Tongue (tissue), 2 donors: Measurements from ENCODE around the gene WNT5B. TPM values are rescaled to one million over a fixed set of nuclear protein-coding genes. Genes with fewer than 3 reads are reported as not detected.

Experiments used
- DNase-seq: peaks from one replicate; pipeline ENCODE4 v3.0.0-alpha.2; 2015
- total RNA-seq: library from RNA; depleted of rRNA; stranded (reverse); fragments of >200 nt; gene quantifications from one replicate; pipeline ENCODE4 v1.2.3, GENCODE V29; 2014

The WNT5B gene
- total RNA-seq, 1 donor from 2014 or later: 16.1 TPM

- no peak for DNase-seq
These were observed 22.9 kb downstream of the WNT5B start for GRCh38 chr12:1651946-1652345.

GRCh38 chr12:1655225-1655788 is 26.3 kb downstream of the WNT5B start:
- DNase-seq: no peak

GRCh38 chr12:1656902-1657301 is 27.9 kb downstream of the WNT5B start:
- DNase-seq: no peak

- DNase-seq: no peak
These were observed 28.7 kb downstream of the WNT5B start for GRCh38 chr12:1657688-1658087.

GRCh38 chr12:1660304-1661187 is 31.5 kb downstream of the WNT5B start:
- no peak for DNase-seq

- peak; percentile 87 for DNase-seq
These were observed 32.7 kb downstream of the WNT5B start for GRCh38 chr12:1661553-1662335.

GRCh38 chr12:1662761-1663439 is 33.9 kb downstream of the WNT5B start:
- DNase-seq: peak; percentile 60

- no peak for DNase-seq
These were observed 34.6 kb downstream of the WNT5B start for GRCh38 chr12:1663440-1664132.

GRCh38 chr12:1665366-1665765 is 36.3 kb downstream of the WNT5B start:
- DNase-seq: no peak

GRCh38 chr12:1666215-1666614 is 37.2 kb downstream of the WNT5B start:
- no peak for DNase-seq

GRCh38 chr12:1666685-1667162 is 37.7 kb downstream of the WNT5B start:
- no peak for DNase-seq

GRCh38 chr12:1668833-1669543 is 40.0 kb downstream of the WNT5B start:
- no peak for DNase-seq

- DNase-seq: no peak
These were observed 41.6 kb downstream of the WNT5B start for GRCh38 chr12:1670358-1671268.

GRCh38 chr12:1676043-1676442 is 47.0 kb downstream of the WNT5B start:
- no peak for DNase-seq

GRCh38 chr12:1680804-1681492 is 51.9 kb downstream of the WNT5B start:
- DNase-seq: no peak

- DNase-seq: no peak
These were observed 52.4 kb downstream of the WNT5B start for GRCh38 chr12:1681493-1681807.

GRCh38 chr12:1688086-1688710 is 59.2 kb downstream of the WNT5B start:
- no peak for DNase-seq

- DNase-seq: peak; percentile 99
These were observed 61.6 kb downstream of the WNT5B start, which contains the start of gene ADIPOR2 for GRCh38 chr12:1690578-1691122. Gene ADIPOR2 (plus strand): TSS chr12:1691070. CDS start chr12:1754344, 63,274 bp downstream.
